T47D (cell line): ENCODE measurements around the gene ADAM12.

ENCODE experiments used
- DNase-seq, 2 experiments: peaks; one replicate each; pipeline versions ENCODE4 v3.0.0 to v3.0.0-alpha.2; 2011 to 2012; ENCODE audit warnings: low read depth in 1 of 2, low spot score in 1 of 2
- JUND ChIP-seq: IDR thresholded peaks from 2 replicates; pipeline ENCODE4 v1.6.1; 2012; ENCODE audit warnings: low read depth
- in situ Hi-C: cut with HindIII; loops from 2 replicates; pipeline ENCODE4 v1.10.0; 2016; ENCODE audit warnings: low sequenced_read_pairs, low pct_unique_long_range_greater_than_20kb

Gene ADAM12

DNA sequence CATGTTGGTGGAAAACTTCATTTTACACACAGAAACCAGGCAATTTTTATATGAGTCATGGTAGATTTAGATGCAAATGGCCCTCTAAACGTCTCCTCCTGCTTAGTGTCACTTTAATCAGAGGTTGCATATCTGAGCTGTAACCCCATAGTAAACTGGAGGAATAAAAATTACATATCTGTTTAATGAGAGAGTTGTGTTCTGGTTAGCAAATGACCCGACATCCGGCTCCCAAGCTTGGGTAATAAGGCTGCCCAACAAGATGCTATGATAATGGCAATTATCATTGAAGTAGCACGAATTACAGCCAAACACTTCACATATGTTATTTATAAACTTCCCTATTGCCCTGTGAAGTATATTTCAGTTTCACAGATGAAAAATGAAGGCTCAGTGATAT lies 10.6 kb upstream of the ADAM12 start:
- in situ Hi-C loops, result no loop called here
- no peak for DNase-seq
- TF ChIP-seq JUND, result no peak

DNA sequence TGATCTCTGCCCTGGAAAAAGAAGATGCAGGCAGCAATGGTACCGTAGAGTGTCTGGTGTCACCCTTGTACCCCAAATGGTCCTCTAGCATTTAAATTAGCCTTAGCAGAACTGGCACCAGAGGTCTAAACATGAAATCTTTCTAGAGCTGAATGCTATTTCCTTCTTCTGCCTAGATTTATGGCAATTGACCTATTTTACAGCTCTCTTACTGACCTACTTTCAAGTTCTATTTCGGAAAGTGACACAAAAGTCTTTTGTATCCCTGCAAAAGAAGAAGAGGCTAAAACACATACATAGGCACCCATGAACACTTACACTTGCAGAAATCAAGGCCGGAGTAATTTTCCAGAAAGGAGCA lies 10.1 kb upstream of the ADAM12 start:
- no peak for DNase-seq
- TF ChIP-seq JUND, result no peak
- in situ Hi-C loops, result no loop called here

DNA sequence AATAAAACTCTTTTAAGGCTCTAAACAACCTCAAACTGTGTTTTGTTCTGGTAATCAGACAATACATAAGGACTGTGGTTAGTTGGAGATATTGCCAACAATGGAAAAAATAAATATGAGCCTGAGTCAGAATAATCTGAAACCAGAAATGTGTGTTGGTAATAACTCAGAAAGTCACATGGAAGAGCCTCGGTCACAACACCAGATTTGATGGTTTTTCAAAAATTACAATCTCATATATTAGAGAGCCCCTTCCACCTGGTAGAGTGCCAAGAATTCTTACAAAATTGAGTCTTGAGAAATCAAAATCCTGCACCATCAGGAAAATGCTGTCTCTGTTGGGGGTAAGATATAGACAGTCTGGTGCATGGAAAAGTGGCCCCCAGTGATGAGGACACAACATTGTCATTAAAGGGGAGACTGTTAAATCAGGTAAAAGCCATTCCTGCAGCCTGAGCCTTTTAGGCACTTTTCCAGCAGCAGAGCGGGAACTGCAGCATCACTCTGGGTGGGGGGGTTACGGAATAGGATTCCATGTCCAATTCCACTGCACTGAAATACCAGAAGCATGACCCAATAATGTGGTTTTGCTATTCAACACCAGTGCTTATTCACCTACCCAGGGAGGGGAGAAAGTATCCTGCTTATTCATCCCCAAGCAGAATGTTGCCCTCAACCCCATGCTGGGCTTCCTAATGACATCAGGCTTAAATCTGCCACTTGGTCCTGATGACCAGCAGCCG lies 9.5 kb upstream of the ADAM12 start:
- in situ Hi-C loops, result no loop called here
- DNase-seq, result no peak
- TF ChIP-seq JUND, result no peak

DNA sequence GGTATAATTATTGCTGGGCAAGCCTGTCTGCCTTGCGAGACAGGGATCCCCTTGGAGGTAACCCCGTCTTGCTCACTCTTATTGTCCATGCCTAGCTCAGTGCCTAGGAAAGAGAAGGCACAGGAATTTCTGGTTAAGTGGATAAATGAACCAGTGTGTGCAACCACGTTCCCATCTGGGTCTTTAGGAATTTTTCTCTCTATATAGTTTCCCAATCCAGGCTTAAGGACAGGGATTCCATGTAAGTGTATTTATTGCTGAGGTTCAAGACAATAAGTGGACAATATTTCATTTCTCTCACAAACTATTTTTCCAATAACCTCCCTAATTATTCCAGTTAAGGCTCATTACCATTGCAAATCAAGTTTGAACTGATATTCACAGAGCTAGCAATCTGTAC lies 8.9 kb upstream of the ADAM12 start:
- no peak for TF ChIP-seq JUND
- in situ Hi-C loops, result no loop called here
- DNase-seq, result no peak

DNA sequence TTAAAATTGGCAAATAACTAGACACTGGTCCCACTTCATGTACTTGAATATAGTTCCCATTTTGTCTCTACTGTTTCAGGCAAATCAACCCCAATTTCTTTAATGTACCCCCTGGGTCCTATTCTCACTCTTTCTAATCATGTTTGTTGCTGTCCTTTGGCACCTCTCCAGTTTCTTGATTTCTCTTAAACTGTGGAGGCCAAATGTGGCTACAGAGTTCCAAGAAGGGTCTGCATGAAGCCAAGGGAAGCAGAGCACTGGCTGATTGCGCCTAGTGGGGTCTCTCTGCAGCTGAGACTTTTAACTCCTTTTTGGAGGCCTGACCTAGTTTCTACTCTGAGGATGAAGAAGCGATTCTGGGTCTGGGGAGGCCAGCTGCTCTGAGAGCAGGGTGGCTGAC lies 6.7 kb upstream of the ADAM12 start:
- TF ChIP-seq JUND, result no peak
- DNase-seq, result no peak
- in situ Hi-C loops, result no loop called here

DNA sequence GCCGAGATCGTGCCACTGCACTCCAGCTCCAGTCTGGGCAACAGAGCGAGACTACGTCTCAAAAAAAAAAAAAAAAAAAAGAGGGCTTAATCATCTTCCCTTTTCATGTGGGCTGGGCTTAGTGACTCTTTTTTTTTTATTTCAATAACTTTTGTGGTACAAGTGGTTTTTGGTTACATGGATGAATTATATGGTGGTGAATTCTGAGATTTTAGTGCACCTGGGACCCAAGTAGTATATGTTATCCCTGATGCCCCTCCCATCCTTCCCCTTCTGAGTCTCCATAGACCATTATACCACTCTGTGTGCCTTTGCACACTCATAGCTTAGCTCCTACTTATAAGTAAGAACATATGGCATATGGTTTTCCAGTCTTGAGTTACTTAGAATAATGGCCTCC lies 4.8 kb upstream of the ADAM12 start:
- no peak for DNase-seq
- in situ Hi-C loops, result no loop called here
- TF ChIP-seq JUND, result no peak

DNA sequence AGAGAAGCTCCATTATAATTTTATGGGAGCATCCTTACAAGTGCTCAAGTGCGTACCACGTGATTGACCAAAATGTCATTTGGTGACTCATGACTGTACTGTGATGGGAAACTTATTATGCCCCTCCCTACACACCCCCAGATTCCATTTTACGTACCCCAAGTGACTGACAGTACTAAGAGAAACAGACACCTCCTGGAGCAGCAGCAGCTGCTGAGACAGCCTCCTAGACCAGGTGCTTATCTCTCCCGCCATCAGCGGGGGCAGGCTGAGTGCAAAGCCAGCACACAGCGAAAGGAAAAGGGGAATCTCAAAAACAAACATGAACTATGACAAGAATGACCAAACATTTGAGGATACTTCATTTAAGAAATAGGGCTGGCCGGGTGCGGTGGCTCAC lies 4.2 kb upstream of the ADAM12 start:
- TF ChIP-seq JUND, result no peak
- DNase-seq, result no peak
- in situ Hi-C loops, result no loop called here

DNA sequence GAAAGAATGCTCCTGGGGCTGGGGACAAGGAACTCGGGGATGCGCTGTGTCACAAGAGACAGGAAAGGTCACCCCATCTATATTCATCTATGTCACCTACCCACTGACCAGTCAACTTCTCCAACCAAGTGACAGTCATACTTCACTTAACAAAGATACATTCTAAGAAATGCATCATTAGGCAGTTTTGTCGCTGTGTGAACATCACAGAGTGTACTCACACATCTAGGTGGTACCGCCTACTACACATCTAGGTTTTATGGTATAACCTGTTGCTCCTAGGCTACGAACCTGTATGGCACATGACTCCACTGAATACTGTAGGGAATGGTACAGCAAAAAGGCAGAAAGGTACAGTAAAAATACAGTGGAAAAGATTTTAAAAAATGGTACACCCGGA lies 3.8 kb upstream of the ADAM12 start:
- in situ Hi-C loops, result no loop called here
- no peak for DNase-seq
- TF ChIP-seq JUND, result no peak

DNA sequence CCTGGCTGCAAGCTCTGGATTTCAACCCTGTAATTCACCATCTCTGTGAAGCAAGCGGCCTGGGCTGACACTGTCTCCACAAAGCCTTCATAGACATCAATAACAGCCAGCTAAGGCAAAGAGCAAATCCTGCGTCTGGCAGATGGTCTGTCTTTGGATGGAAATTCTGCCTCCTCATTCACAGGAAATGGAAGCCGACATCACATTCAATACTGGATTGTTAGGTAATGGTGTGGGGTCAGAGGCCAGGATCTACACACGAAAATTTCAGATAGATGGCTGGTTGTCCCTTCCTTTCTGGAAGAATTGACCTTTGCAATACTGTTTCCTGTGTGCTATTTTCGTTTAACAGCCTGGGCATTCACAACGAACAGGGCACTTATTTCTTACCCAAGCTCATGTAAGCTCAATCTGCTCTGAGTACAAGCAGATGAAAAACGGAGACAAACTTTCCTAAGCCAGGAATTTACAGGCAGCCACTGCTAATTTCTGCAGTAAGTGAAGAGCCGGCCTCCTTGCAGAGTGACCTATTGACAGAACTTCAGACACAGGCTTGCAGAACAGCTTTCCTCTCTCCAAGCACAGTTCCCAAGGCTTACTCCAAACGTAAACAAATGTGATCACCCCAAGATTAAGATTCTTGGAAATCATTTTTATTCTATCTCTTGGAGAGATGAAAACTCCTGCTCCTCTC lies 3.1 kb upstream of the ADAM12 start:
- no peak for TF ChIP-seq JUND
- no peak for DNase-seq
- in situ Hi-C loops, result no loop called here

DNA sequence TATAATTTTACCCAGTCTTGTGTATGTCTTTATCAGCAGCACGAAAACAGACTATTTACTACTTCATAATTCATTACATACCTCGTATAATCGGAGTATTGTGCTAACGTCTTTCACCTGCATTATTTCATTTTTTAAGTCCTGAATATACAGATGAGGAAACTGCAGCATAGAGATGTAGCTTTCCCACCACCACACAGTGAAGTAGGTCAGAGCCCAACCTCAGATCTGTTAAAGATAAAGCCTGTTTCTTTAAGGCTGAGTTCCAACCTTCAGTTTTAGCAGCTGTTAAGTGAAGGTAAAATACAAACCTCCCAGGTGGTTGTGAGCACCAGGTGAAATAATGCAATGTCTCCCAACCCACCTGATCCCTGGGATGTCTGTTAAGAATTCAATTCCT lies 2.0 kb upstream of the ADAM12 start:
- no peak for DNase-seq
- TF ChIP-seq JUND, result no peak
- in situ Hi-C loops, result no loop called here

DNA sequence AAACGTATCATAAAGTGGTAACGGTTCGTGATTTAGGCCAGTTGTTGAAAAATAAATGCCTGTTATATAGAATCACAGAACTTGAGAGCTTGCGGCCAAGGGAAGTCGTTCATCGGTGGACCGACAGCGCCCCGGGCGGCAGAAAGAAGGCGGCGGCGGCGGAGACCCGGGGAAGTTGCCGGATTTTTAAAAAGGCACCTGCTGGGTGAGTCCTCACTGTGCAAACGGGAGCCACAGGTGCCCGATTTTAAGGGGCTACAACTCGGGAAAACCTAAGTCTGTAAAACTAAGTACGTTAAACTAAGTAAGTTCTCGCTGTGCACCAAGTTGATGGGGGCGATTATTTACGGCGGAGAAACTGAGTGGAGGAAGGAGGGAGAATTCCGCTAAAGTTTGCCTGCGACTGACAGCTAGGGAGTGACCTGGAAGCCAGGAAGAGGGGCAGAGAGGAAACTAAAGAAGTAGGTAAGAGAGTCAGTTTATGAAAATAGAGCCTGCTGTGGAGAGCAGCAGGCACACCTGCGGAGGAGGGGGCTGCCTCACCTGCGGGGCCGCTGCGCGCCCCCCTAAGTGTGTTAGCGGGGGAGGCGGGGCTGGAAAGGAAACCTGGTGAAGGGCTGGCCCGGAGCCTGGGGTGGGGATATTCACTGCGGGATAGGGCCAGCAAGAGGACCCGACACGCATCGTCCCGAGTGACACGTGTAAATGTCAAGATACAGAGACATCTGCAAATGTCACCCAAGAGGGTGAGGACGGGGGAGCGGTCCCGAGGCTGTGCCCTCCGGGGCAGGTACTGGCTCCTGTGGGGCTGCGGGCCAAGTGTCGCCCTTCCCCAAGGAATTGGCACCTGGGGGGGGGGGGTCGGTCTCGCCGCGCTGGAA lies 996 bp downstream of the ADAM12 start:
- DNase-seq, result peak; percentile 24 to 37
- in situ Hi-C loops, result no loop called here
- no peak for TF ChIP-seq JUND

DNA sequence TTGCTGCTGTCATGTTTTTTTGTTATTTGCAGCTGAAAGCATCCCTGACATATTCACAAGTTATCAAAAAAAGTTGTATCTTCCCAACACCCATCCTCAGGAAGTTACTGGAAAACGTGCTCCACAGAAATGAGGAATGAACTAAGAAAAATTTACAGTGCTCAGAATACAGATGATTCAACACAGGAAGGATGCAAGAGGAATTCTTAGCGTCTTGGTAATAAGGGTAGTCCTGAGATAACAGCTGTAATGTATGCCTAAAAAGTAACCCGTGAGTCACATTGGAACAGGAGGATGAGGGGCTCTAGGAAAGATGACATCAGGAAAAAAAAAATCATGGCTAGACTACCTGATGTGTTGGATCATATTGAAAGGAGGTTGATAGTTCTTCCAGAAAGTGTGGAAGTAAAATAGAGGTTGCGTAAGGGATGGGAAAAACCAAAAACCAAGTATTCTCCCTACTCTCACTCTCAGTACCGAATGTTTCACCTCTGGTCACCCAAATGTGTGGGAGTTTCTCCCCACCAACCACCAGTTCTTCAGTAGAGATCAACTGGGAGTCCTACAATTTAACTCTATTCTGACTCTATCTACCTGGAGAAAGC lies 3.9 kb downstream of the ADAM12 start:
- in situ Hi-C loops, result no loop called here

More for the DNA sequence above, 3.9 kb downstream of the ADAM12 start:
- no peak for TF ChIP-seq JUND
- DNase-seq, result no peak
